B cell (primary cell): ENCODE data around the gene RAD51B. TPM values are rescaled to one million over a fixed set of nuclear protein-coding genes. Genes with fewer than 3 reads are reported as not detected.

Experiments
- ATAC-seq: fragments of 200-7000 bp; cut with Tn5 transposase; one replicate; pipeline ENCODE4 v1.10.0; 2021; ENCODE audit warnings: low read depth, mild to moderate bottlenecking, moderate number of reproducible peaks, moderate library complexity
- CTCF ChIA-PET: fragments of 350-600 bp; sonication (Branson Sonifier 250); formaldehyde crosslinking; loops from one replicate; lab custom pipeline; 2021; ENCODE audit warnings: antibody characterized with exemption, inconsistent platforms; lab: Charles Lee
- POLR2A ChIA-PET: fragments of 350-600 bp; sonication (Branson Sonifier 250); formaldehyde crosslinking; loops from one replicate; lab custom pipeline; 2021; ENCODE audit warnings: antibody characterized with exemption; lab: Charles Lee
- DNase-seq: peaks from one replicate; pipeline ENCODE4 v3.0.0; 2013
- H2AFZ ChIP-seq: 2 replicates; pipeline ENCODE4 v1.6.1; 2012; ENCODE audit warnings: mild to moderate bottlenecking, low read depth, low read length; ENCODE audit not compliant: insufficient read depth, poor library complexity, severe bottlenecking
- H3K27ac ChIP-seq, 2 donors: 1 replicate in 1 of 2; 2 replicates in 1 of 2; pipeline ENCODE4 v1.5.1; 2012 to 2013; ENCODE audit warnings: low read length in 2 of 2, mild to moderate bottlenecking in 2 of 2, moderate library complexity in 1 of 2
- H3K27me3 ChIP-seq, 4 experiments: fragments of 200-600 bp in 1 of 4; sonication (generic) in 1 of 4; replicated peaks in 1 of 4; 1 replicate in 2 of 4; 2 replicates in 2 of 4; pipeline versions ENCODE4 v1.6.1 to v1.7.0; 2013 to 2016; ENCODE audit warnings: low read length in 3 of 4, mild to moderate bottlenecking in 2 of 4, mixed read lengths in 1 of 4, moderate library complexity in 1 of 4; ENCODE audit not compliant: insufficient read depth in 4 of 4, control insufficient read depth in 3 of 4; ENCODE audit errors: control extremely low read depth in 1 of 4
- H3K36me3 ChIP-seq, 2 experiments: replicated peaks in 1 of 2; 1 replicate in 1 of 2; 2 replicates in 1 of 2; pipeline versions ENCODE4 v1.6.1 to v1.7.1; 2013; ENCODE audit warnings: low read length in 1 of 2; ENCODE audit not compliant: insufficient read depth in 2 of 2, control insufficient read depth in 1 of 2; ENCODE audit errors: control extremely low read depth in 1 of 2, extremely low read depth in 1 of 2
- H3K4me1 ChIP-seq, 2 donors: fragments of 200-600 bp in 1 of 2; sonication (generic) in 1 of 2; 1 replicate in 1 of 2; 2 replicates in 1 of 2; pipeline versions ENCODE4 v1.5.1 to v1.6.1; 2013 to 2017; ENCODE audit warnings: low read length in 2 of 2; ENCODE audit not compliant: control insufficient read depth in 2 of 2, insufficient read depth in 2 of 2
- H3K4me2 ChIP-seq: replicated peaks from 2 replicates; pipeline ENCODE3; 2012; ENCODE audit warnings: mild to moderate bottlenecking, low read depth, low read length; ENCODE audit not compliant: poor library complexity, severe bottlenecking
- H3K4me3 ChIP-seq, 5 experiments: fragments of 200-600 bp in 1 of 5; sonication (generic) in 1 of 5; 1 replicate in 3 of 5; 2 replicates in 2 of 5; pipeline versions ENCODE4 v1.5.1 to v1.7.0; 2011 to 2016; ENCODE audit warnings: low read length in 4 of 5, mild to moderate bottlenecking in 4 of 5, low read depth in 2 of 5, control low read depth in 1 of 5, moderate library complexity in 1 of 5; ENCODE audit not compliant: insufficient read depth in 1 of 5; ENCODE audit errors: control extremely low read depth in 1 of 5, extremely low read depth in 1 of 5
- H3K79me2 ChIP-seq: fragments of 200-600 bp; sonication (generic); one replicate; pipeline ENCODE4 v1.6.0; 2016; ENCODE audit warnings: low read length; ENCODE audit not compliant: control insufficient read depth, insufficient read depth
- H3K9ac ChIP-seq: fragments of 200-600 bp; sonication (generic); 2 replicates; pipeline ENCODE4 v1.6.1; 2017; ENCODE audit warnings: mild to moderate bottlenecking, low read length, moderate library complexity
- H3K9me3 ChIP-seq, 3 donors: one replicate each; pipeline versions ENCODE4 v1.6.1 to v1.7.1; 2013; ENCODE audit warnings: low read length in 2 of 3; ENCODE audit not compliant: control insufficient read depth in 2 of 3, insufficient read depth in 1 of 3; ENCODE audit errors: control extremely low read depth in 1 of 3
- H4K20me1 ChIP-seq: 2 replicates; pipeline ENCODE4 v1.6.0; 2012; ENCODE audit warnings: mild to moderate bottlenecking, low read length; ENCODE audit not compliant: insufficient read depth, control insufficient read depth, poor library complexity, severe bottlenecking
- H3K27ac Mint-ChIP-seq: one replicate; pipeline ENCODE4 v1.8.0; 2021; ENCODE audit warnings: mixed read lengths
- H3K27me3 Mint-ChIP-seq: one replicate; pipeline ENCODE4 v1.8.0; 2021; ENCODE audit warnings: mixed read lengths
- H3K4me1 Mint-ChIP-seq: one replicate; pipeline ENCODE4 v1.8.0; 2021; ENCODE audit warnings: mixed read lengths
- H3K4me3 Mint-ChIP-seq: one replicate; pipeline ENCODE4 v1.8.0; 2021; ENCODE audit warnings: mixed read lengths
- H3K9me3 Mint-ChIP-seq: one replicate; pipeline ENCODE4 v1.8.0; 2022; ENCODE audit warnings: mixed read lengths; ENCODE audit not compliant: insufficient read depth
- CTCF ChIP-seq: fragments of 200-600 bp; IDR thresholded peaks from one replicate; pipeline ENCODE4 v1.8.0; 2022; ENCODE audit warnings: antibody characterized with exemption, mild to moderate bottlenecking
- EZH2 ChIP-seq: IDR thresholded peaks from 2 replicates; pipeline ENCODE4 v1.6.1; 2012; ENCODE audit warnings: borderline replicate concordance, low read depth, mild to moderate bottlenecking, moderate library complexity, low read length; ENCODE audit not compliant: insufficient read depth, poor library complexity, severe bottlenecking
- WGBS: methylation state at CpG from one replicate; pipeline ENCODE4 v1.1.5; 2013; ENCODE audit warnings: missing lambda C conversion rate; ENCODE audit not compliant: insufficient coverage; 5-methylcytosine and 5-hydroxymethylcytosine counted together
- intact Hi-C: fragments of 100-400 bp; cut with micrococcal nuclease; formaldehyde crosslinking; loops from one replicate; pipeline ENCODE4 v1.10.0; 2022
- polyA plus RNA-seq: library from polyadenylated mRNA; depleted of rRNA; stranded (reverse); fragments of >200 nt; gene quantifications from 2 replicates; pipeline ENCODE4 v1.2.3, GENCODE V29; 2012
- total RNA-seq, 2 donors: library from RNA; stranded (reverse); fragments of 120-200 nt in 1 of 2; gene quantifications; 1 replicate in 1 of 2; 2 replicates in 1 of 2; pipeline versions ENCODE4 v1.2.3 to v1.2.4, GENCODE V29; 2013 to 2022

RAD51B gene
- total and polyA plus RNA-seq, 2 donors (not counting 1 experiment from before 2014, with no cell fraction given): 6.5 to 60.6 TPM

- Mint-ChIP-seq H3K27me3 (no peaks in the 10 kb centered on the region), H3K4me1 (peaks cover 2% of the 10 kb centered on the region), H3K27ac (no peak overlapping the region), H3K9me3 (peaks cover 20% of the 10 kb centered on the region), H3K4me3 (no peak overlapping the region)
- TF ChIP-seq EZH2 (no peak), CTCF (no peak)
- ChIA-PET POLR2A (interaction anchor here (0.6 kb wide), 1 partner anchor 916 kb away, joined by 9 read pairs; no protein-coding TSS in a partner anchor), CTCF (interaction anchor here (1.0 to 11.4 kb wide), 12 partner anchors 9 to 1187 kb away, joined by 3 to 80 read pairs (median 7); no protein-coding TSS in a partner anchor)
- ATAC-seq: no peak
- Histone ChIP-seq H3K4me3 (no peak overlapping the region), H3K4me1 (no peaks in the 10 kb centered on the region), H3K79me2 (peaks cover 5% of the 10 kb centered on the region), H4K20me1 (no peaks in the 10 kb centered on the region), H3K27me3 (no peaks in the 10 kb centered on the region), H3K9ac (no peak overlapping the region), H3K27ac (no peak overlapping the region), H3K9me3 (peaks cover 4 to 19% (median 12%) of the 10 kb centered on the region in 3 donors), H3K36me3 (no peaks in the 10 kb centered on the region), H2AFZ (no peak overlapping the region), H3K4me2 (no peak overlapping the region)
- 96% methylated on average over 2 of the region's 4 CpGs for WGBS
- intact Hi-C loops: no loop called here
- no peak for DNase-seq
Measured at GRCh38 chr14:67932708-67933246, 113.2 kb downstream of the RAD51B start.

DNA sequence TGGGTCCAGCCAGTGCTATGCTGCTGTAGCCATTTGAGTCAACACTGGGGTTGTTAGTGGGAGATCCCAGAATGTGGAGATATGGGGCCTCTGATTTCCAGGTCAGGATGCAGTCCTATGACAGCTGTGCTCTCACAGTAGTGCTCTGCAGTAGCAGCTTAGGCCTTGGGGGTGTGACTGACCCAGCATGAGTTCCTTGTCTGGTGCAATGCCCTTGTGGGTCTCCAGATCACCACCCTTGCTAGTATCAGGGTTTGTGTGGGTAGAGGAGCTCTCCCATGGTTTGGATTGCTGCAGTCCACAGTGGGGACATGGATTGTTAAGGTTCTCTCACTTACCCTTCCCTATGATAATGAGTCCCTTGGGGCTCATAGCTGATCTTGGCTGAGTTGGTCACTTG is 113.7 kb downstream of the RAD51B start:
- H3K27ac Mint-ChIP-seq: no peak overlapping the region

More for the DNA sequence above, 113.7 kb downstream of the RAD51B start:
- no peaks in the 10 kb centered on the region for H3K4me1 ChIP-seq
- no peak for TF ChIP-seq EZH2
- TF ChIP-seq CTCF: no peak
- no peaks in the 10 kb centered on the region for H3K27me3 Mint-ChIP-seq
- no peaks in the 10 kb centered on the region for H4K20me1 ChIP-seq
- ATAC-seq (no peak), DNase-seq (no peak)
- no peaks in the 10 kb centered on the region for H3K36me3 ChIP-seq
- peaks cover 4 to 17% (median 12%) of the 10 kb centered on the region in 3 donors for H3K9me3 ChIP-seq
- peaks cover 5% of the 10 kb centered on the region for H3K79me2 ChIP-seq
- ChIA-PET CTCF (interaction anchor here (0.8 to 11.4 kb wide), 26 partner anchors 9 to 1186 kb away, joined by 3 to 80 read pairs (median 4); no protein-coding TSS in a partner anchor), POLR2A (interaction anchor here (0.6 kb wide), 1 partner anchor 695 kb away, joined by 5 read pairs; no protein-coding TSS in a partner anchor)
- no peak overlapping the region for H3K4me3 ChIP-seq
- peaks cover 2% of the 10 kb centered on the region for H3K4me1 Mint-ChIP-seq
- peaks cover 18% of the 10 kb centered on the region for H3K9me3 Mint-ChIP-seq
- no peak overlapping the region for H3K4me3 Mint-ChIP-seq
- no peak overlapping the region for H2AFZ ChIP-seq
- H3K27ac ChIP-seq: no peak overlapping the region
- no peaks in the 10 kb centered on the region for H3K27me3 ChIP-seq
- no peak overlapping the region for H3K9ac ChIP-seq
- no peak overlapping the region for H3K4me2 ChIP-seq
- intact Hi-C loops: no loop called here
